ENCODE results near the gene BACH1. TPM values are rescaled to one million over a fixed set of nuclear protein-coding genes. Genes with fewer than 3 reads are reported as not detected.
"Not testable (repeated sequence)": the region's sequence is repeated elsewhere in the genome, so short reads cannot be mapped to it uniquely, and the experiment has no call there.

The BACH1 gene
- total RNA-seq, 1 experiment from 2014 or later: 65.2 TPM

GRCh38 chr21:29356291-29356690 lies 57.6 kb downstream of the BACH1 start:
- BruUV-seq (replicated peaks); CTCF ChIA-PET; H3K27me3 Mint-ChIP-seq (ENCODE audit: insufficient read depth, unreplicated experiment); H3K27ac Mint-ChIP-seq (ENCODE audit: unreplicated experiment); H3K4me3 Mint-ChIP-seq (ENCODE audit: unreplicated experiment); POLR2A ChIA-PET; H3K9me3 ChIP-seq; H3K4me1 ChIP-seq; intact Hi-C loops (cut with micrococcal nuclease; ENCODE audit: unreplicated experiment); H3K4me3 ChIP-seq (ENCODE audit: low read depth, low read length); H3K36me3 ChIP-seq (ENCODE audit: control insufficient read depth, insufficient read depth, low read length); DNase-seq; H3K27me3 ChIP-seq (replicated peaks; ENCODE audit: control insufficient read depth, insufficient read depth, low read length): not testable (repeated sequence)
- peaks cover 12% of the 10 kb centered on the region for H3K4me1 Mint-ChIP-seq (ENCODE audit: low read depth, unreplicated experiment)
- H3K36me3 Mint-ChIP-seq (ENCODE audit: insufficient read depth, unreplicated experiment): peaks cover 23% of the 10 kb centered on the region
- peaks cover 19% of the 10 kb centered on the region for H3K9me3 Mint-ChIP-seq (ENCODE audit: unreplicated experiment)

- H3K36me3 ChIP-seq (ENCODE audit: control insufficient read depth, insufficient read depth, low read length); POLR2A ChIA-PET; H3K9me3 ChIP-seq; H3K4me3 Mint-ChIP-seq (ENCODE audit: unreplicated experiment); H3K27ac Mint-ChIP-seq (ENCODE audit: unreplicated experiment); intact Hi-C loops (cut with micrococcal nuclease; ENCODE audit: unreplicated experiment); BruUV-seq (replicated peaks); H3K27me3 Mint-ChIP-seq (ENCODE audit: insufficient read depth, unreplicated experiment); H3K4me1 Mint-ChIP-seq (ENCODE audit: low read depth, unreplicated experiment); CTCF ChIA-PET; H3K27me3 ChIP-seq (replicated peaks; ENCODE audit: control insufficient read depth, insufficient read depth, low read length); H3K4me3 ChIP-seq (ENCODE audit: low read depth, low read length); DNase-seq; H3K4me1 ChIP-seq: not testable (repeated sequence)
- peaks cover 23% of the 10 kb centered on the region for H3K36me3 Mint-ChIP-seq (ENCODE audit: insufficient read depth, unreplicated experiment)
- H3K9me3 Mint-ChIP-seq (ENCODE audit: unreplicated experiment): peaks cover 19% of the 10 kb centered on the region
Measured at GRCh38 chr21:29356810-29357209, 58.1 kb downstream of the BACH1 start.

GRCh38 chr21:29359718-29360117 lies 61.0 kb downstream of the BACH1 start:
- Histone ChIP-seq H3K27me3 (replicated peaks; ENCODE audit: control insufficient read depth, insufficient read depth, low read length) (no peaks in the 10 kb centered on the region), H3K4me1 (0 out of 2 replicates have a peak, but pooled peaks cover 6% of the 10 kb centered on the region), H3K36me3 (ENCODE audit: control insufficient read depth, insufficient read depth, low read length) (no peaks in the 10 kb centered on the region), H3K9me3 (peaks cover 2% of the 10 kb centered on the region; the same call in 1 of the 2 replicates), H3K4me3 (ENCODE audit: low read depth, low read length) (no peak overlapping the region)
- Mint-ChIP-seq H3K27ac (ENCODE audit: unreplicated experiment) (no peak overlapping the region), H3K9me3 (ENCODE audit: unreplicated experiment) (peaks cover 4% of the 10 kb centered on the region), H3K4me1 (ENCODE audit: low read depth, unreplicated experiment) (peaks cover 6% of the 10 kb centered on the region), H3K27me3 (ENCODE audit: insufficient read depth, unreplicated experiment) (no peaks in the 10 kb centered on the region), H3K36me3 (ENCODE audit: insufficient read depth, unreplicated experiment) (peaks cover 3% of the 10 kb centered on the region), H3K4me3 (ENCODE audit: unreplicated experiment) (no peak overlapping the region)
- ChIA-PET CTCF (no interaction called here), POLR2A (no interaction called here)
- no peak for TF ChIP-seq CTCF (IDR thresholded peaks at IDR 0.05; ENCODE audit: insufficient read depth in 1 of 2, low read depth in 1 of 2, low read length in 1 of 2, severe bottlenecking in 1 of 2, unreplicated experiment in 1 of 2)
- DNase-seq: no peak
- no TSS peak for BruUV-seq (replicated peaks)
- intact Hi-C loops (cut with micrococcal nuclease; ENCODE audit: unreplicated experiment): no loop called here

- CTCF ChIA-PET: interaction anchor here (0.7 to 1.8 kb wide), 12 partner anchors 8 to 489 kb away, joined by 3 to 15 read pairs (median 5); partner anchors contain the start of gene BACH1
- H3K27me3 ChIP-seq (replicated peaks; ENCODE audit: control insufficient read depth, insufficient read depth, low read length): no peaks in the 10 kb centered on the region
- Mint-ChIP-seq H3K4me3 (ENCODE audit: unreplicated experiment) (no peak overlapping the region), H3K9me3 (ENCODE audit: unreplicated experiment) (no peaks in the 10 kb centered on the region), H3K36me3 (ENCODE audit: insufficient read depth, unreplicated experiment) (no peaks in the 10 kb centered on the region), H3K27me3 (ENCODE audit: insufficient read depth, unreplicated experiment) (no peaks in the 10 kb centered on the region), H3K27ac (ENCODE audit: unreplicated experiment) (no peak overlapping the region), H3K4me1 (ENCODE audit: low read depth, unreplicated experiment) (peaks cover 6% of the 10 kb centered on the region)
- H3K4me1 ChIP-seq: 0 out of 2 replicates have a peak, but pooled peaks cover 3% of the 10 kb centered on the region
- TF ChIP-seq CTCF (IDR thresholded peaks at IDR 0.05; ENCODE audit: insufficient read depth in 1 of 2, low read depth in 1 of 2, low read length in 1 of 2, severe bottlenecking in 1 of 2, unreplicated experiment in 1 of 2): peak; percentile 22 to 44
- H3K4me3 ChIP-seq (ENCODE audit: low read depth, low read length): no peak overlapping the region
- POLR2A ChIA-PET: no interaction called here
- no TSS peak for BruUV-seq (replicated peaks)
- H3K9me3 ChIP-seq: no peaks in the 10 kb centered on the region
- intact Hi-C loops (cut with micrococcal nuclease; ENCODE audit: unreplicated experiment): loop anchor here (1.0 kb wide), 4 partner anchors 11 to 488 kb away; no protein-coding TSS in a partner anchor
- DNase-seq: peak; percentile 44 to 45
- no peaks in the 10 kb centered on the region for H3K36me3 ChIP-seq (ENCODE audit: control insufficient read depth, insufficient read depth, low read length)
Measured at GRCh38 chr21:29360799-29361765, 62.4 kb downstream of the BACH1 start.
